Activated T-cell treated with anti-CD3 and anti-CD28 coated beads, Interleukin-2, amount 50 U/mL, for 72 hours (primary cell): ENCODE results near the gene EHD4. TPM values are rescaled to one million over a fixed set of nuclear protein-coding genes. Genes with fewer than 3 reads are reported as not detected.

ENCODE experiments used
- ATAC-seq, 2 donors: fragments of 150-1000 bp; cut with Tn5 transposase; replicated peaks in 1 of 2; 2 replicates each; pipeline ENCODE4 v1.10.0; 2021; ENCODE audit warnings: moderate library complexity in 2 of 2, mild to moderate bottlenecking in 1 of 2
- DNase-seq, 2 donors: peaks; one replicate each; pipeline ENCODE4 v3.0.0; 2021 to 2022; ENCODE audit warnings: mixed read lengths in 1 of 2
- H3K27ac Mint-ChIP-seq: one replicate; pipeline ENCODE4 v1.8.0; 2022; ENCODE audit warnings: mild to moderate bottlenecking, moderate library complexity, mixed read lengths
- H3K27me3 Mint-ChIP-seq: one replicate; pipeline ENCODE4 v1.8.0; 2022; ENCODE audit warnings: low read depth, mixed read lengths
- H3K36me3 Mint-ChIP-seq, 2 donors: one replicate each; pipeline ENCODE4 v1.8.0; 2022; ENCODE audit warnings: mixed read lengths in 2 of 2, mild to moderate bottlenecking in 1 of 2; ENCODE audit not compliant: insufficient read depth in 2 of 2
- H3K4me1 Mint-ChIP-seq: one replicate; pipeline ENCODE4 v1.8.0; 2022; ENCODE audit warnings: low read depth, mixed read lengths
- H3K4me3 Mint-ChIP-seq, 2 donors: one replicate each; pipeline ENCODE4 v1.8.0; 2022; ENCODE audit warnings: mild to moderate bottlenecking in 2 of 2, mixed read lengths in 2 of 2, moderate library complexity in 2 of 2
- H3K9me3 Mint-ChIP-seq, 2 donors: one replicate each; pipeline ENCODE4 v1.8.0; 2022; ENCODE audit warnings: mixed read lengths in 2 of 2
- total RNA-seq, 2 donors: library from RNA; stranded (reverse); gene quantifications; one replicate each; pipeline ENCODE4 v1.2.3, GENCODE V29; 2022

Gene EHD4
- total RNA-seq, 2 donors from 2014 or later = 22.6 to 32.7 TPM

DNA sequence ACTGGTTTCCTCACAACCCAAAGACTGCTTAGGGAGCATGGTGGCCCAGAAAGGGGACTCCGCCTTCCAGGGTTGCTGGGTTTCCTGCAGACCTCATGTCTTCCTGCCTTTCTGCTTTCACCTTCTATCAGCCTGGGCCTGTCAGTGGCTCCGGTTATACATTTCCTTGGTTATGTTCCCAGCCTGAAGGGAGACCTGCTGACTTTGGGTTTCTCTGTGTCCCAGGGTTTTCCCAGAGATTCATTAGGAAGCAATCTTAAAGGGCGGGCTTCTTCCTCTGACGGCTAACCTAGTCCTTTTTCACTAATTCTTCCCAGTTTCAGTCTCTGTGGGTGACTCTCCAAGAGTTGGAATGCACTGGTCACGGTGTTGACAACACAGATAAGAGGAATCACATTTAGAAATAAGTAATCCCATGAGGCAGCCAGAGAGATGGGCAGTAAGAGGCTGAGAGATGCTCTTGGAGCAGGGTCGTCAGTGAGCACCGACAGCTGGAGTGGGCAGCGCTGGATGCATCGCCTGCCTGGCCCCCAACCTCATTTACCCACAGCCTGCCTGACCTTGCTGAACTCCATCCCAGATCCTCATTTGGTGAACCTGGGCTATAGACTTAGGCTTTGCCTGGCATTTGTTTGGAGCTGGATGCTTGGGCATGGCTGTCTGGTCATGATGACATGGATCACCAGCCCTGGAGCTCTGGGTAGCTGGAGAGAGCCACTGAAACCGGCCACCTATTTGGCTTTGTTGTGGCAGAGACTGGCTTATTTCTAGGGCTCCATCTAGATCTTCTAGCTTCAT, 10.0 kb upstream of the EHD4 start:
- ATAC-seq = no peak
- H3K9me3 Mint-ChIP-seq = no peaks in the 10 kb centered on the region
- H3K4me3 Mint-ChIP-seq = no peak overlapping the region
- H3K27me3 Mint-ChIP-seq = peaks cover 3% of the 10 kb centered on the region
- peaks cover 13% of the 10 kb centered on the region for H3K4me1 Mint-ChIP-seq
- no peaks in the 10 kb centered on the region for H3K36me3 Mint-ChIP-seq
- H3K27ac Mint-ChIP-seq = no peak overlapping the region
- no peak for DNase-seq

DNA sequence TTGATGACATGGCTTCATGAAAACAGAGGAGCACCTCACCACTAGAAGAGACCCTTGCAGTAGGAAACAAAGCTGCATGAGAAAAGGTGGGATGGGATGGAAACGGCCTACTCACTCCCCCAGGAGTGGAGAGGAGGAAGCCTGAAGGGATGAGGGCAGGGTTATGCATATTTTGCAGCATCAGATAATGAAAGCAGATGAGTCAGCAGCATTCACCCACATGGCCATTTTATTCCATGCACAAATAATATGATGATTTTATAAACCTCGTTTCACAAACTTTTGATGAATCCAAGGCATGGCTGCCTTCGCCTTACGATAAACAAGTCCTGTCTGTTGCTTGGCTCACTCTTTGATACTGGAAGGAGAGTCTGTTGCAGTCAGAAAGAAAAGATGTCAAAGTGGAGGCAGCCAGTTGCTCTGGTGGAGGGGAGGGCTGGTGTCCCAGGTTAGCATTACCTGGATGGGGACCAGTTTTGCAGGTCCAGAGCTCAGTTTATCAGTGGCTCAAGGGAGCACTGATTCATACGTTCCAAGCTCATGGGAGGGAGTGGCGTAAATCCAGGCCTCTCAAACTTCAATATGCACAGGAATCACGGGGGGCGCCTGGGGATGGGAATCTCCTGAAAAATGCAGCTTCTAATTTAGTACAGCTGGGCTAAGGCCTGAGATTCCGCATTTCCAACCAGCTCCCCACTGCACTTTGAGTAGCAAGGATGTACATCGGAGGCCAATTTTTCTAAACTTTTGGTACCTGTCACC, 9.2 kb upstream of the EHD4 start:
- Mint-ChIP-seq H3K36me3 (no peaks in the 10 kb centered on the region), H3K4me1 (peaks cover 13% of the 10 kb centered on the region), H3K9me3 (no peaks in the 10 kb centered on the region), H3K4me3 (peak overlapping the region in 1 of 2 donors; percentile 21), H3K27ac (no peak overlapping the region), H3K27me3 (peaks cover 11% of the 10 kb centered on the region)
- no peak for DNase-seq
- ATAC-seq = no peak

DNA sequence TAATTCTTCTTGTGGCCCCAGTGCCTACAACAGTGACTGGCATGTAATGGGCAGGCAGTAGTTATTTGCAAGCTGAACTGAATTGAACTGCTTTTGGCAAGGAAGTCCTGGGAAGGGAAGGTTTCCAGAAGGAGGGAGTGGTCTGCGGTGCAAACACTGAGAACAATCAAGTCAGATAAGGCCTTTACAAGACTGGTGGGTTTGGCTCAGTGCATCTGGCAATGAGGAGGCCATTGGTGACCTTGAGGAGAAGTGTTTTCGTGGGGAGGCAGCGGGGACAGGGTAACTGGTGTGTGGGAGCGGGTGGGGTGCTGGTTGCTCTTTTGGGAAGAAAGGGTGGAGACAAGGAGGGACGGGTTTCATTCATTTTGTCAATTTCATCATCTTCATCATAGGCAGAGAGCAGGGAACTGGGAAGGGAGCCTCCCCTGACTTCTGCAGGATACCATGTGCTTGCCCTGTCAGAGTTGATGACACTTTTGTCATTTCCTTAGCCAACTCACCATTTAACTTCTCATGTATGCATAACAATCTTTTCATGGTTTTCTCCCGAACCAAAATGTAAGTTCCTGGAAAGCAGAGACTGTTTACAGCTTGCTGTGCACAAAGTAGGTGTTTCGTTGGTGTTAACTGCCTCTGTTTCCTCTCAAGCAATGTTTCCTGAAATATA, 8.4 kb upstream of the EHD4 start:
- Mint-ChIP-seq H3K27me3 (peaks cover 15% of the 10 kb centered on the region), H3K36me3 (no peaks in the 10 kb centered on the region), H3K4me1 (peaks cover 13% of the 10 kb centered on the region), H3K4me3 (peak overlapping the region in 1 of 2 donors; percentile 21), H3K9me3 (no peaks in the 10 kb centered on the region), H3K27ac (no peak overlapping the region)
- DNase-seq = no peak
- peak in 1 of 2 donors; percentile 73 for ATAC-seq

DNA sequence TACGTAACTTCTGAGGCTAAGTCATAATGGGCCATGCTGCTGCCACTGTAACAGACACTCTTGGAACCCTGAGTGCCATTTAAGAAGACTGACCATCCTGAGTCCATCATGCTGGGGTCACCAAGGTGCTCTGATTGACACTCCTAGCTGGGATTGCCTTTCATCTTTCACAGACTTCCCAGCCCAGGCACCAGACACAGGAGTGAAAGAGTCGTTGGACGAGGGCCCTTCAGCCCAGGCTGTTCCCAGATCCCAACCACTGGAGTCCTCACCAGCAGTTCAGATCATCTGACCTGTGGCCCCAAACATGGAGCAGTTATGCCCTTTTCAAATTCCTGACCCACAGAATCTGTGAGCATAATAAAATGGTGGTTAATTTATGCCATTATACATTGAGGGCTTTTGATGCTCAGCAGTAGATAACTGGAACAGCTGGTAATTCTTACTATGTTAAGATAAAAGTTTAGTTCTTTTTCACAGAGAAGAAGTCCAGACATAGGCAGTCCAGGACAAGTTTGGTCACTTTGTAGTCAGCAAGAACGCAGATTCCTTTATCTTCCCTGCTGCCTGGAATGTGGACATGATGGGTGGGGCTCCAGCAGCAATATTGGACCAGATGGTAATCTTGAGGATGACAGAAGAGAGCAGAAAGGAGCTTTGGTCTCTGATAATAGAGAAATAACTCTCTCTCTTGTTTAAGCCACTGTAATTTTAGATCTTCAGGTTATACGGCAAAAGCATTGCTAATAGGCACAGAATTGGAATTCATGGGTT, 7.3 kb upstream of the EHD4 start:
- Mint-ChIP-seq H3K4me1 (peaks cover 13% of the 10 kb centered on the region), H3K27me3 (peaks cover 26% of the 10 kb centered on the region), H3K4me3 (no peak overlapping the region), H3K27ac (no peak overlapping the region), H3K36me3 (no peaks in the 10 kb centered on the region), H3K9me3 (no peaks in the 10 kb centered on the region)
- ATAC-seq (no peak), DNase-seq (no peak)

DNA sequence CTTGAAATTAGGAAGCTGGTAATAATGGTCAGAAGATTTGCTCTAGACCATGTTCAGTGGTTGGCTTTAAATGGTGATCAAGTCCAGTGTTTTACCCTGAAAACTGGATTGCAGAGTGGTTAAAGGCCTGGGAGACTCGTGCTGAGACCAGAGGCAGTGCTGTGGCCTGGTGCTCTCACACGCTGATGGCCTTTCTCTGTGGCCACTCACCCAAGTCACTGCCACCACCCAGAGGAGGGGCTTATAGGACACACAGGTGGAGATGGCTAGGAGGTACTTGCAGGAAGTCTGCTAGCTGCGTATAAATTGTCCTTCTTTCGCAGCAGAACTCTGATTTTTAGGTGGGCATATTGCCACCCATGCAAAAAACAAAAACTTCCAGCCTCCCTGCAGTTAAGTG, 6.2 kb upstream of the EHD4 start:
- no peak overlapping the region for H3K27ac Mint-ChIP-seq
- H3K4me1 Mint-ChIP-seq = peaks cover 13% of the 10 kb centered on the region
- DNase-seq (no peak), ATAC-seq (no peak)
- H3K9me3 Mint-ChIP-seq = no peaks in the 10 kb centered on the region
- peaks cover 37% of the 10 kb centered on the region for H3K27me3 Mint-ChIP-seq
- no peaks in the 10 kb centered on the region for H3K36me3 Mint-ChIP-seq
- no peak overlapping the region for H3K4me3 Mint-ChIP-seq

DNA sequence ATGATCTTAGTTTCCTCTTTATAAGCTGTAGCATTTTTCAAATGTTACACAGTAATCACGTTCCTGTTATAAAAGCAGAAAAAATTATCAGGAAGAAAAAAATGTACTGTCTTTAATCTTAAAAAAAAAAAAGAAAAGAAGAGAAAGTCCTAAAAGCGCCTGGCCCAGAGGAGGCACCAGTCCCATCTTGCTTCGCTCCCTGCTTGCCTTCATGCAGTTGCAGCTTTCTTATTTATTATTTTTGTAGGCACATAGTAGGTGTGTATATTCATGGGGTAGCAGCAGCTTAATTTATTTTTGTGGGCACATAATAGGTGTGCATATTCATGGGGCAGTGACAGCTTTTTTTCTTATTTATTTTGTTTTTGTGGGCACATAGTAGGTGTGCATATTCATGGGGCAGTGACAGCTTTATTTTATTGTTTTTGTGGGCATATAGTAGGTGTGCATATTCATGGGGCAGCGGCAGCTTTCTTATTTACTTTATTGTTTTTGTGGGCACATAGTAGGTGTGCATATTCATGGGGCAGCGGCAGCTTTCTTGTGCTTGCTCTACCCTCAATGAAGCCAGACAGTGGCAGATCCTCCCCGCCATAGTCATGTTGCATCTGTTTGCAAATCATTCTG, 5.5 kb upstream of the EHD4 start:
- H3K27ac Mint-ChIP-seq = no peak overlapping the region
- H3K36me3 Mint-ChIP-seq = no peaks in the 10 kb centered on the region
- DNase-seq = no peak
- H3K27me3 Mint-ChIP-seq = peaks cover 37% of the 10 kb centered on the region
- no peaks in the 10 kb centered on the region for H3K9me3 Mint-ChIP-seq
- ATAC-seq = no peak
- H3K4me3 Mint-ChIP-seq = no peak overlapping the region
- peaks cover 19% of the 10 kb centered on the region for H3K4me1 Mint-ChIP-seq

DNA sequence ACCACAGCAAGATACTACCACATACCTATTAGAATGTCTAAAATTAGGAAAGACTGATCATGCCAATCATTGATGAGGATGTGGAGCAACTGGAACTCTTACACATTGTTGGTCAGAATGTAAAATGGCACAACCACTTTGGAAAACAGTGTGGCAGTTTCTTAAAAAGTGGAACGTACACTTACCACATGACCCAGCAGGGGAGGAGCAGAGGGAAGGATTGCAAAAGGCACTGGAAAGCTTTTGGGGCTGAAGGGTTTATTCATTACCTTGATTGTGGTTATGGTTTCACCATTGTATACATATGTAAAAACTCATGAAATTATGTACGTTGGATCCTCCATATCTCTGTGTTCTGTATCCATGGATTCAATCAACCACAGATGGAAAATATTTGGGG, 3.3 kb upstream of the EHD4 start:
- Mint-ChIP-seq H3K9me3 (no peaks in the 10 kb centered on the region), H3K4me1 (peaks cover 18% of the 10 kb centered on the region), H3K27ac (no peak overlapping the region), H3K36me3 (no peaks in the 10 kb centered on the region), H3K4me3 (no peak overlapping the region), H3K27me3 (peaks cover 37% of the 10 kb centered on the region)
- no peak for ATAC-seq
- DNase-seq = no peak

DNA sequence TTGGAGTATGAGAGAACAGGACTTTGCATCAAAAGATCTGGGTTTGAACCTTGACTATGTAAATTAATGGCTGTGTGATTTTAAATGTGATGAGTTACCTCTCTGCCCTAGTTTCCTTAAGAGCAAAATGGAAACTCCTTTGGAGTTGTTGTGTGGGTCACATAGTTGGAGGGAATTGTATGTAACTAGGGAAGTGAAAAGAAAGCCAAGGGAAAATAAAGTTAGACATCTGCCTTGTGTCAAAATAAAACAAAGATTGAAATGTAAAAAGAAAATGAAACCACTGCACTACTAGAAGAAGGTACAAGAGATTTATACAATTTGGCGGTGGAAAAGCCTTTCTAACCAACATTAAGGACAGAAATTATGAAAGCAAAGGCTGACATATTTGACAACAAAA, 1.7 kb upstream of the EHD4 start:
- no peak for DNase-seq
- H3K4me1 Mint-ChIP-seq = peaks cover 32% of the 10 kb centered on the region
- peaks cover 37% of the 10 kb centered on the region for H3K27me3 Mint-ChIP-seq
- ATAC-seq = no peak
- no peaks in the 10 kb centered on the region for H3K36me3 Mint-ChIP-seq
- no peaks in the 10 kb centered on the region for H3K9me3 Mint-ChIP-seq
- H3K4me3 Mint-ChIP-seq = peak overlapping the region in 1 of 2 donors; percentile 96
- peak overlapping the region; percentile 2 for H3K27ac Mint-ChIP-seq

DNA sequence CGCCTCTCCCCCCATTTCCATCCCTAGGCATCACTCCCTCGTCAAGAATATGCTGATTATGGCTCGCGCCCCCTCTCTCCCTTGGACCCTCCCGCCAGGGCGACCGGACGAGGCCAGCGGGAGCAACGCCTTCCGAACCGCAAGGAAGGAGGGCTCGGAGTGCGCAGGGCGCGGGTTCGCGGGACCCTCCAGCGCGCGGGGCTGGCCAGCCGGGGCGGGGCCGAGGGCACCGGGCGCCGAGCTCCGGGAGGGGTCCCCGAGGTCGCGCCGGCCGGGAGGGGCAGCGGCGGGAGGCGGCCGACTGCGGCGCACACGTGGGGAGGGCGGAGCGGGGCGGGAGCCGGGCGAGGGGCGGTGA, 483 bp downstream of the EHD4 start:
- DNase-seq (peak in 1 of 2 donors; percentile 67), ATAC-seq (peak; percentile 36 to 41)
- H3K27ac Mint-ChIP-seq = peak overlapping the region; percentile 99
- H3K4me1 Mint-ChIP-seq = peaks cover 52% of the 10 kb centered on the region
- H3K27me3 Mint-ChIP-seq = peaks cover 29% of the 10 kb centered on the region
- H3K9me3 Mint-ChIP-seq = no peaks in the 10 kb centered on the region
- H3K36me3 Mint-ChIP-seq = peaks cover 0 to 3% of the 10 kb centered on the region in 2 donors
- peak overlapping the region; percentile 91 to 98 for H3K4me3 Mint-ChIP-seq

DNA sequence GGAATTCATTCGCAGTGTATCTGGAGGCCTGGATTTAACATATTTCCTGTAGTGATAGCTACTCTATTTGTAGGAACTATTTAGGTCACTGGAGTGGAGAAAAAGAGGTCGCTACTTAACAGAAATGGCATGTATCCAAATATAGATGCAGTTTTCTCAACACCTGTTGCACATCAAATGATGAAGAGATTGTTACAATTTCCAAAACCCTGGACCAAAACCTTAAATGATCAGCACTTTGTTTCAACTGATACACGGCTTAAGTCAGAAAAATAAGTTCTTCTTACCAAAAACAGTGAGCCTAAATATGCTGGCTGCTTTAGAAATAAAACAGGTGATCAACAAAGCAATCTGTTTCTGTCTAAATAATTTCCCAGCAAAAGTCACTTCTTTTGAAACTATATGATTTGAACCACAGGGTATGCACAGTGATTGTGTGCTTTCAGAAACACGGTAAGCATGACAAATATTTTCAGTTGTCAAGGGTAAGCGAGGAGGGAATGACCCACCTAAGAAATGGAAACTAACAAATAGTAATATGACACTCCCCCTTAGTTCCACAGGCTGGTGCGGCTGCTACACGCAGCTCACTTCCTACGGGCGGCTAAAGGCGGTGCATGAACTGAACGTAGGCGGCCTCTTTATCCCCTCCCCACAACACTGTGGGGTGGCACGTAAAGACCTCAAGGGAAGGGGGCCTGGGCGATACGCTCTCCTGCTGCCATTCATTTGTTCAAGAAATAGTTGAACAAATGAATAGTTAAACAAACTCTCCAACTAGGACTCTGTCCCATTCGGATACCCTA, 1.1 kb downstream of the EHD4 start:
- Mint-ChIP-seq H3K27me3 (peaks cover 23% of the 10 kb centered on the region), H3K27ac (peak overlapping the region; percentile 99)

DNA sequence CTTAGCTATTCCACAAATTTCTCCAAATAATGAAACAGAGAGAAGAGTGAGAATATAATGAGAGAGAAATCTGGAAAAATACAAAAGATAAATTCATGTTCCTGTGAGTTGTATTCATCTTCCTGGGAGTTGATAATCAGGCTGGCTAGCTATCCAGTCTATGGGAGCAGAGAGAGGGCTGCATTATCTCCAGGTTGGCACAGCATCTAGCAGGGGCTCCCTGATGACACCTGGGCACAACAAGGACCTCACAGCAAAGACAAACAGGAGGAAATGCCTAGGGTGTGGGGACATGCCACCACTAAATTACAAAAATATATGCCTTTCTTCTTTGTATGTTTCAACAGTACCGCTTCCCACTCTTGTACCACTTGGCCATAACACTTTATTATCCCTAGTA, 1.9 kb downstream of the EHD4 start:
- Mint-ChIP-seq H3K27me3 (peaks cover 18% of the 10 kb centered on the region), H3K27ac (peak overlapping the region; percentile 99), H3K4me3 (peak overlapping the region; percentile 86 to 98), H3K9me3 (no peaks in the 10 kb centered on the region), H3K36me3 (peaks cover 3% of the 10 kb centered on the region in 2 donors), H3K4me1 (peaks cover 62% of the 10 kb centered on the region)
- DNase-seq (no peak), ATAC-seq (no peak)

More for the DNA sequence above, 1.1 kb downstream of the EHD4 start:
- Mint-ChIP-seq H3K4me3 (peak overlapping the region; percentile 86 to 98), H3K9me3 (no peaks in the 10 kb centered on the region), H3K4me1 (peaks cover 57% of the 10 kb centered on the region), H3K36me3 (peaks cover 0 to 3% of the 10 kb centered on the region in 2 donors)
- ATAC-seq (peak; percentile 67 to 78), DNase-seq (peak; percentile 78 to 89)
